ENCODE measurements around the gene WIPF1.

The WIPF1 gene

GRCh38 chr2:174618179-174618578 is 20.6 kb upstream of the WIPF1 start:
- H3K4me3 ChIP-seq (ENCODE audit: low read depth, low read length), result no peak overlapping the region
- DNase-seq (ENCODE audit: low read depth), result no peak
- no peak for TF ChIP-seq CTCF (conservative IDR thresholded peaks at IDR 0.05; ENCODE audit: low read depth, low read length)

- H3K4me3 ChIP-seq (ENCODE audit: low read depth, low read length), result no peak overlapping the region
- no peak for TF ChIP-seq CTCF (conservative IDR thresholded peaks at IDR 0.05; ENCODE audit: low read depth, low read length)
- no peak for DNase-seq (ENCODE audit: low read depth)
Measured at GRCh38 chr2:174617718-174618117, 20.1 kb upstream of the WIPF1 start.

- peak; percentile 63 for DNase-seq (ENCODE audit: low read depth)
- no peak overlapping the region for H3K4me3 ChIP-seq (ENCODE audit: low read depth, low read length)
- TF ChIP-seq CTCF (conservative IDR thresholded peaks at IDR 0.05; ENCODE audit: low read depth, low read length), result peak; percentile 19
Measured at GRCh38 chr2:174617120-174617519, 19.5 kb upstream of the WIPF1 start.

GRCh38 chr2:174615871-174616436 is 18.4 kb upstream of the WIPF1 start:
- no peak overlapping the region for H3K4me3 ChIP-seq (ENCODE audit: low read depth, low read length)
- DNase-seq (ENCODE audit: low read depth), result peak; percentile 73
- no peak for TF ChIP-seq CTCF (conservative IDR thresholded peaks at IDR 0.05; ENCODE audit: low read depth, low read length)

- DNase-seq (ENCODE audit: low read depth), result peak; percentile 24
- H3K4me3 ChIP-seq (ENCODE audit: low read depth, low read length), result no peak overlapping the region
- no peak for TF ChIP-seq CTCF (conservative IDR thresholded peaks at IDR 0.05; ENCODE audit: low read depth, low read length)
Measured at GRCh38 chr2:174614261-174614660, 16.7 kb upstream of the WIPF1 start.

- H3K4me3 ChIP-seq (ENCODE audit: low read depth, low read length), result no peak overlapping the region
- DNase-seq (ENCODE audit: low read depth), result no peak
- no peak for TF ChIP-seq CTCF (conservative IDR thresholded peaks at IDR 0.05; ENCODE audit: low read depth, low read length)
Measured at GRCh38 chr2:174613531-174613930, 15.9 kb upstream of the WIPF1 start.

- no peak overlapping the region for H3K4me3 ChIP-seq (ENCODE audit: low read depth, low read length)
- DNase-seq (ENCODE audit: low read depth), result no peak
- TF ChIP-seq CTCF (conservative IDR thresholded peaks at IDR 0.05; ENCODE audit: low read depth, low read length), result no peak
Measured at GRCh38 chr2:174612970-174613369, 15.4 kb upstream of the WIPF1 start.

All from choroid plexus epithelial cell (primary cell).